IPS-11a (cell line): Measurements from ENCODE around the gene UAP1L1.
A peak's percentile ranks its signal among the peaks of the same experiment; 100 is the strongest.

Experiments
- H3K4me3 ChIP-seq: one replicate; pipeline ENCODE4 v1.5.1; 2013; ENCODE audit warnings: low read depth, low read length, control low read depth

Gene UAP1L1

DNA sequence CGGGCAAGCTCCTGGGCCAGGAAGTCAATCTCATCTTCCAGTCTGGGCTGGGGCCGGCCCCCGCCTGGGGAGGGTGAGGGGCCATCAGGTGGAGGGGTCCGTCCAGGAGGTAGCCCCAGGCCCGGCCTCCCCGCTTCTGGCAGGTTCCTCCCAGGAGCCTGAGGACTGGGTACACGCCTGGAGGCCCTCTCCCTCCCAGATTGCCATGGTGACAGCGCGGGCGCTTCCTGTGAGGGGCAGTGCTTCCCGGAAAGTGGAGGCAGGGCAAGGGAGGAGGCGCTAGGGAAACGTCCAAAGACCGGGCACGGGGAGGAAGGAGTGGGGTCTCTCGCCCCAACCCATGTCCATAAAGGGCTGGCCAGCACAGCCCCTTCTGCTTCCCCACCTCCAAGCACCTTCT lies 36.2 kb upstream of the UAP1L1 start:
- H3K4me3 ChIP-seq = no peak overlapping the region

DNA sequence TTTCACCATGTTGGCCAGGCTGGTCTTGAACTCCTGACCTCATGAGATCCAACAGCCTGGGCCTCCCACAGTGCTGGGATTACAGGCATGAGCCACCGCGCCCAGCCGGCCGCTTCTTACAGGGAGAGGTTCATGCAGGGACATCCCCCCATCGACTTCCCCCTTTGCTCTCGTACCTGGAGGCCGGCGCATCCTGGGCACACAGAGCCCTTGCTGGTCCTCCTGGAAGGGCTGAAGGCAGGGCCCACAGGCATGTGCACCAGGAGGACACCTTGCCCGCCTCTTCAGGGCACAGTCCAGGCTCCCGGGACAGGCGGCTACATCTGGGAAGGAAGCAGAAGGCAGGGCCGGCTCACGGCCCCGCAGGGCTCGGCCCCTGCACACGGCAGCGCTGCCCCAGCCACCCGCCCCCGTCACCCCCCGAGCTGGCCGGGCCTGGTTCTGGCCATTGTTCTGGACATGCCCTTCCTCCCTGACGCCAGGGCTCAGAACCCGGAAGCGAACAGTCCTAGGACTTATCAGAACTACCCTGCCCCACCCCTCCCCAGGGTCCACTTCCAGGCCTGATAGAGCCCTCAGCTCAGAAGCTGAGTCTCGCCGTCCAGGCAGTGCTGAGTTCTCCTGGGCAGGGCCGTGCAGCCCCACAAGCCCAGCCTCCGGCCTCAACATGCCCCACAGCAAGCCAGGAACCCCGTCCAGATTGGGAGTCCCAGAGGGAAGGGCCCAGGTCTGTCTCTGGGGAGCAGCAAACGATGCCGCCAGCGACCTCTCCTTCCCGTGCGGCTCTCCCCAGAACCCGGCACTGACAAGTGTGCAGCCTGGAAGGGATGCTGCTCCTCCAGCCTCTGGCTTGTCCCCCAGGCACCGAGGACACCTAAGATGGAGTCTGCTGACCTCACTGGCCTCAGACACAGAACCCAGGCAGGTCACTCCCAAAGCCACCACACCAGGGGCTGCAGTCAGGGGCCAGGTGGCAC lies 34.3 kb upstream of the UAP1L1 start:
- H3K4me3 ChIP-seq = no peak overlapping the region

DNA sequence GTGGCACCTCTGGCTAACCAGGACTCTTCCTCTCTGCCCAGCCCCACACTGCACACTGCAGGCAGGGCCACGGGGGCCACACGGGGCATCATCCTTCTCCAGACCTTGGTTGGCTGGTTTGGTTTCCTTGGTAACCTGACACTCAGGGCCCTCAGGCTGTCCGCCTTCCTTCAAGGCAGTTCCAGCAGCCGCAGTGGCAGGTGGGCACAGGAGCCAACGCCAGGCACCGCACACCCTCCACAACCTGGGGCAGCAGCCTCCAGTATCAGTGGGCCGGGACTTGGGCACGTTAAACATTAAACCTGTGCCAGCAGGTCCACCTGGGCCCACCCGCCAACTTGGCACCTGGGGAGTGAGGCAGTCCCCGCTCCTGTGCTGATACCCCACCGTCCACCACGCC lies 33.3 kb upstream of the UAP1L1 start:
- no peak overlapping the region for H3K4me3 ChIP-seq

DNA sequence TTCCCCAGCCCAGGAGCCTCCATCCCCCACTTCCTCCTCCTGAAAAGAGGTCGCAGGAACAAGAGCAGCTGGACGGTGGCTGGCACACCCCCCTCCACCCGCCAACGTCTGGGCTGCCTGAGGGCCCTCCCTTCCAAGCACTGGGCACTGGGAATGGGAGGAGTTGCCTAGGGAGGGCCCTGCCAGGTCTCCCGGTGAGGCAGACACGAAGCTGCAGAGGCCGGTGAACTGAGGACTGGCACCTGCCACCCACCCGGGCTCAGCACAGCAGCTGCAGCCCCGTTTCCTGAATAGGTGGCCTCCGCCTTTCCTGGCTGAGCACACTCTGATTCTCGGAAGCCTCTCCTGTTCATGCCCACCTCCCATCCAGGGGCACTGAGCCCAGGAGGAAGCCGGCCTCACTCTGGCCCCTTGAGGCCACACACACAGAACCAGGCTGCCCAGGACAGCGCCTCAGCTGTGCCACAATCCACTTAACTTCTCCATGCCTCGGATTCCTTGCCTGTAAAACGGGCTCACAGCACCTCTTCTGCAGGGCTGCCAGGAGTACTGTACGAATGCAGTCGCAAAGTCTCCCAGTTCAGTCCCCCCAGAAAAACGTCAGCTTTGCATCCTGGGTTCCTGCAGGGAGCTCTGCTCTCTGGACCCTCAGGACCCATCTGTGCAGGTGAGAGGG lies 32.7 kb upstream of the UAP1L1 start:
- peak overlapping the region; percentile 15 for H3K4me3 ChIP-seq

DNA sequence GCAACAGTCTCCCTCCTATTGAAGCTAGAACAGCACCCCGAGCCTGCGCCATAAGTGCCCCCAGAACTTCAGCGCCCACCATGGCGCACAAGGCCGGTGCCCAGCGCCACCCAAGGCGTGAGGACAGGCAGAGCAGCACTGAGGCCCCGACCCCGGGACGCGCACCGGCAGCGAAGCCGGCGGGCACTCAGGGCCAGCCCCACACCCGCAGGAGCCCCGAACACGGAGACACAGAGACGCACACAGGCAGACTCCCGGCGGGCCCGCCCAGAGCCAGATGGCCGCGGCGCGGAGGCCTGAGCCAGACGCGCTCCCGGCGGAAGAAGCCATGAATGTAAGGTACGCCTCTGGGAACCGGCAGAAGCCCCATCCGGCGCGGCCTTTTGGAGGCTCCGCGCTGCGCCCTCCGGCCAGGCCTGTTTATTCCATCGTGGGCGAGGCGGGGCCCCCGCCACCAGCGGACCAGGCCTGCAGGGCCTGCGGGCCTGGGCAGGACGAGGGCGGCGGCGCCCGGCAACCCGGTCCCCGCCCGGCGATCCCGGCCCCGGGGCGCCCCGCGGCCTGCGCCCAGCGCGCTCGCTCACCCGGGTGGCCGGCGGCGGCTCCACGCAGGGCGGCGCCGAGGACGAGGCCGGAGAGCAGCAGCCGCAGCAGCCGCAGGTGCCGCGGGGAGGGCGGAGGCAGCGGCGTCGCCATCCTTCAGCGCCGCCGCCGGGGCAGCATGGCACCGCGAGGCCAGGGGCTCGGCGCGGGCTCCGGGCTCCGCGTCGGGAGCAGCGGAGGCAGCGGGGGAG lies 31.8 kb upstream of the UAP1L1 start:
- H3K4me3 ChIP-seq = peak overlapping the region; percentile 48

DNA sequence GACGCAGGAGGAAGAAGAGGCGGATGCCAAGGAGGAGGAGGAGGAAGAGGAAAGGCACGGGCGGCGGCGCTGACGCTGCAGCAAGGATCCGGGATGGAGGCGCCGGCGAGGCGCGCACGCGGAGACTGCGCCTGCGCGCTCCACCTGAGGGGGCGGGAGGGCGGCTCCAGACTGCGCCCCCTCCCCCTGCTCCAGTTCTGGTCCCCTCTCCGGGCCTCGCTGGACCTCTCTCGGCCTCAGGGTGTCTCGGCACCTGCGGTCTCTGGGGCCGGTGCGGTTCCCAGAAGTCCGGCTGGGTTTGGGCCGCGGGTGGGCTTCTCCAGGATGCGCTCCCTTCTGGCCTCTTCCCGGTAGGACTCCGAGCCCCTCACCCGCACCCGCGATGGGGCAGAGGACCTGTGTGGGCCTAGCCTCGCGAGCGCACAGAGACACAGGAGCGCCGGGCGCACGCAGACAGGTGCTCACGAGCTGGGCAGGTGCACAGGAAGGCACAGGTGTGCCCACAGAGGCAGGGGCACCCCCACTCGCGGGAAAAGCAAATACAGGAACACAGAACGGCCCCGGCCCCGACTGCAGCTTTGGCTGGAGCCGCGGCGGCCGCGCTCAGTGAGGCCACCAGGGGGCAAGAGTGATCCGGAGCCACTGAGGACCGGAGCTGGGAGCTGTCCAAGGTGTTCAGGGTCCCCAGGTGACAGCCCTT lies 31.1 kb upstream of the UAP1L1 start, which contains the start of gene NPDC1:
Gene NPDC1 (minus strand): TSS at position 90 of the 700 bp plus-strand sequence. CDS start 188 bp downstream, outside the sequence.
- H3K4me3 ChIP-seq = peak within 1 kb of the TSS; percentile 48

DNA sequence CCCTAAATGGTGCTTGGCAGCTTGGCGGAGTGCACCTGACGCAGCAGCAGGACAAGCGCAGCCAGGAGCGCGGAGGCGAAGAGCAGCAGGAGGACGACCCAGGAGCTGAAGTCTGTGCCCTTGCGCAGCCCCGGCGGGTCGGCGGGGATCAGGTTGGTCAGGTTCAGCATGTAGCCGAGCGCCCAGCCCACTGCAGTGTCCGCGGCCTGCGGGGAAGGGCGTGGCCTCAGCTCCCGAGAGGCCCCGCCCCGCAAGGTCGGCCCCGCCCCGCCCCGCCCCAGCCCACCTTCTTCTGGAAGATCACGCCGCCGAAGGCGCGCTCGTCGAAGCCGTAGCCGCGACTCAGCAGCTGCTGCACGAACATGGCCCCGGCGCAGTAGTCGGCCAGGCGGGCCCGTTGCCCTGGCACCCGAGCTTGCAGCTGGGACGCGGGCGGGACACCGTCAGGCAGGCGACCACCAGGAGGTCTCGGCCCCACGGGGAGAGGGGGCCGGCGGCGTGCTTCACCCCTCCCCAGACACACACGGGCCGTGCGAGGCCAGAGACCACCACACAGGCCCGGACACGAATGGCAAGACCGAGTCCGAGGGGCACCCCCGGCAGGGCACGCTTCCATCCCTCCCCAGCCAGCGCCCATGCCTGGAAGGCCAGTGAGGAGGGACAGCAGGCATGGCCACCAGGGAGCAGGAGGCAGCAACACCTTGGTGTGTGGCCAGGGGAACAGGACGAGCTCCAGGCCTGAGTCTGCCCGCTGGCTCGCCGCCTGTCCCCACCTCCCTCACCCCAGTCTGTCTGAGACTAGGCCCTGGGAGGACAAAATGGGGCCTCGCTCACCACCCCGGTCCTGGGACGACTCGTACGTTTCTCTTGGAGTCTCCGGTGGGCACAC lies 28.4 kb upstream of the UAP1L1 start:
- H3K4me3 ChIP-seq = no peak overlapping the region

DNA sequence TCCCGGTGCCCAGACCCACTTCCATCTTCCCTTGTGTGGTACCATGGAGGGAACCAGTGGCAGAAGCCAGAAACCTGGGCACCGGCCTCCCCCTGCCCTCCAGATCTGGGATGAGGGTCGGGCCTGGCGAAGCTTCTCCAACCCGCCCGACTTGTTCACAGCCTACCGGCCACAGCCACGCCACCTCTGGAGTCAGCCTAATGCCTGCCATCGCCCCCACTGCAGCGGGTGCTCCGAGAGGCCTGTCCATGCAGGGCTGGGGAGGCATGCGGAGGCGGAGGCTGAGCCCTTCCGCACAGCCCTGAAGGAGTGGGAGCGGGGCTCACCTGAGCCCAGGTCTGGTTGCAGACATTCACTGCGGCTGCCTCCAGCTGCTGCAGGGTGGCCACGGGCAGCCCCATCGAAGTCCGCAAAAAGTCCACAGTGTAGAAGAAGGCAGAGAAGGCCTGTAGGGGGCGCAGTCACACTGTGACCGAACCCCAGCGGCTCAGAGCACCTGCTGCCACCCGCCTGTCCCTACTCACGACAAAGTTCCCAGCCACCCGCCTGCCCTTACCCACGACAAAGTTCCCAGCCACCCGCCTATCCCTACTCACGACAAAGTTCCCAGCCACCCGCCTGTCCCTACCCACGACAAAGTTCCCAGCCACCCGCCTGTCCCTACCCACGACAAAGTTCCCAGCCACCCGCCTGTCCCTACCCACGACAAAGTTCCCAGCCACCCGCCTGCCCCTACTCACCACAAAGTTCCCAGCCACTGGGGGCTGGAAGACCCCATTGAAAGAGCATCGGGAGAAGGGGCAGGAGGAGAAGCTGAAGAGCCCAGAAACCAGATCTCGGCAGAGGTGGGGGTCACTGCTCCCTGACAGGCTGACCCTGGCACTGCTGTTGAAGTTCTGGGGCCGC lies 27.5 kb upstream of the UAP1L1 start:
- no peak overlapping the region for H3K4me3 ChIP-seq

DNA sequence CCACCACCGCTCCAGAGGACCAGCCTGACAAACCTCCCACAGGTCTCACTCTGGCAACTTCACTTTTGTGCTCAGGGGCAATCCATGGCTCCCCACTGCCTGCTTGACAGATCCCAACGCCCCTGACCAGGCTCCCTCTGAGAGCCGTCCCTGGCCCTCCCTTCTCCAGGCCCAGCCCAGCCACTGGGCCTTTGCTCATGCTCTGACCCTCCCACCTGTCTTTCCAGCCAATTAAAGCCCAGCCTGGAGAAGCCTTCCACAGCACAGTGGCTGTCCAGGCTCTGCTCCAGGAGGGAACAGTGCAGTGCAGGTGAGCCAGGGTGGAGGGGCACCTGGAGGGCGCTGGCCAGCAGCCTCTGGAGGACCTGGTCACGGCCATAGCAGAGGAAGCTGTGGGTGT lies 26.7 kb upstream of the UAP1L1 start:
- no peak overlapping the region for H3K4me3 ChIP-seq

DNA sequence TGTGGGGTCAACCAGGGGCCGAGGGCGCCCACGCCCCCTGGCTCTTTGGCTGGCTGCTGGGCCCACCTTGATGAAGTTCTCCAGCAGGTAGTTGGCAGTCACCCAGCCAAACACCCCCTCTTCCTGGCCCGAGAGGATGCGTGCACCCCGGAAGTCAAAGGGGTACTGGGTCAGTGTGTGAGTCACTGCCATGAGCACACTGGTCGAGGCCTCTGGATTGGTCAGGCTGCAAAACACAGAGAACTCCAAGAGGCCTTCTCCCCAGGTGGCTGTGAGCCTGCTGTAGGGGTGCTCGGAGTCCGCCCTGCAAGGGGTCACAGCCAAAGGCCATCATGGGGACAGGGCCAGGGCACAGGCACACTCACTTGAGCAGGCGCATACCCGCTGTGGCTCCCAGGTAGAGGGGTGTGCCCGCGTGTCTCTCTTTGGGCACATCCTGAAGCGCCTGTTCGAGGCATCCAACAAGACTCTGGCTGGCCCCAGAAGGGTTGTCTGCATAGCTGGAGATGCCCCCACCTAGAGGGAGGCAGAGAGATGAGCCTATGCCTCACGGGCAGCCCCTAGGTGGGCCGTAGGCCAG lies 26.1 kb upstream of the UAP1L1 start:
- H3K4me3 ChIP-seq = no peak overlapping the region

DNA sequence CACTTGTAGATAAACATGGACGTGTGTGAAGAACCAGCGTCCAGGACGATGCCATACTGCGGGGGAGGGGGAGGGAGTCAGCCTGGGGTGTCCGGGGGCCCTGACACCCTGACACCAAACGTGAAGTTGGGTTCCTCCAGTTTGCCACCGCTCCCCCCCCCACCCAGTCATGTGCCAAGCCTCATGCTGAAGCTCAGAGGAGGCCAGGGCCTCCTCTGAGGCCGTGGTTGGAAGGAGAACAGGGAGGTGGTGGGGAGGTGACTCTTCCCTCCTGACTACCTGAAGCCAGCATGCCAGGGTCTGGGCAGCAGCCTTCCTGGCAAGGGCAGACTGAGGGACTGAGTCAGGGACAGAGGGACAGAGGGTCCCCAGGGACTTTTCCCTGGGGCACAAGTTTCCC lies 25.0 kb upstream of the UAP1L1 start:
- no peak overlapping the region for H3K4me3 ChIP-seq

DNA sequence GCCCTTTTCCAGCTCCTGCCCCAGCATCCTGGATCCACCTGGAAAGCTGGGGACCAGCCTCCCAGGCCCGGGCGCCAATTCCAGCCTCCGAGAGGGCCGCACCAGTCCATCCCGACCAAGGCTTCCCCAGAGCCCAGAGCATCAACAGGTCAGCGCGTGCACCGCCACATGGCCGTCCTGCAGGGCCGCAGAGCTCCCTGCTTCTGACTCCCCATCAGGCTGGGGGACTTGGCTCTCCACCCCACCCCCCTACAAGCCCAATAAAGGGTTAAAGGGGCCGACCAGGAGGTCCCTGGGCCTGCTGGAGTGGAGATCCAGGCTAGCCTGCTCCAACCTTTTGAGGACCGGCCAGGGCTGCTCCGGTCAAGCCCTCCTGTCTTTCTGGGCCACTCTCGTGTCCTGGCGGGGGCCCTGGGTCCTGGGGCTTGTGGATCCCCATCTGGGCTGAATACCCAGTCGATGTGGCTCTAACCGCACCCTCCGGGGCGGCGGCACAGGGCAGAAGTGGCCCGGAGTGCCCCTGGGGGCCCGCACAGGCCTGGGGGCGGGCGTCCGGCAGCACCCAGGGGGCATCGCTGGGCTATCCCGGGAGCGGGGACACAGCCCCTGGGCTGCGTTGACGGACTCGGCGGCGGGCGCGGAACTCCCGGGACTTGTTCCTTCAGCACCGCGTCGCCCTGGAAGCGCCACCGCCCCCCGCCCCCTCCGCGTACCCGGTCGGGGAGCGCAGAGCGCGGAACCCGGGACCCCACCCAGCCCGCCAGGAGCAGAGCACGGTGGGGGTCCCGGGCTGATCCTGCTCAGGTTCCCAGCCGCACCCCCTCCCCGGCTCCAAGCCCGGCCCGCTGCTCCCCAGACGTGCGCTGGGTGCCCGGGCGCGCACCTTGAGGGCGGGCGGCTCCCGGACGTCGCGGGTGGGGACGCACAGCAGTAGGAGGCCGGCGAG lies 24.0 kb upstream of the UAP1L1 start:
- H3K4me3 ChIP-seq = peak overlapping the region; percentile 30

DNA sequence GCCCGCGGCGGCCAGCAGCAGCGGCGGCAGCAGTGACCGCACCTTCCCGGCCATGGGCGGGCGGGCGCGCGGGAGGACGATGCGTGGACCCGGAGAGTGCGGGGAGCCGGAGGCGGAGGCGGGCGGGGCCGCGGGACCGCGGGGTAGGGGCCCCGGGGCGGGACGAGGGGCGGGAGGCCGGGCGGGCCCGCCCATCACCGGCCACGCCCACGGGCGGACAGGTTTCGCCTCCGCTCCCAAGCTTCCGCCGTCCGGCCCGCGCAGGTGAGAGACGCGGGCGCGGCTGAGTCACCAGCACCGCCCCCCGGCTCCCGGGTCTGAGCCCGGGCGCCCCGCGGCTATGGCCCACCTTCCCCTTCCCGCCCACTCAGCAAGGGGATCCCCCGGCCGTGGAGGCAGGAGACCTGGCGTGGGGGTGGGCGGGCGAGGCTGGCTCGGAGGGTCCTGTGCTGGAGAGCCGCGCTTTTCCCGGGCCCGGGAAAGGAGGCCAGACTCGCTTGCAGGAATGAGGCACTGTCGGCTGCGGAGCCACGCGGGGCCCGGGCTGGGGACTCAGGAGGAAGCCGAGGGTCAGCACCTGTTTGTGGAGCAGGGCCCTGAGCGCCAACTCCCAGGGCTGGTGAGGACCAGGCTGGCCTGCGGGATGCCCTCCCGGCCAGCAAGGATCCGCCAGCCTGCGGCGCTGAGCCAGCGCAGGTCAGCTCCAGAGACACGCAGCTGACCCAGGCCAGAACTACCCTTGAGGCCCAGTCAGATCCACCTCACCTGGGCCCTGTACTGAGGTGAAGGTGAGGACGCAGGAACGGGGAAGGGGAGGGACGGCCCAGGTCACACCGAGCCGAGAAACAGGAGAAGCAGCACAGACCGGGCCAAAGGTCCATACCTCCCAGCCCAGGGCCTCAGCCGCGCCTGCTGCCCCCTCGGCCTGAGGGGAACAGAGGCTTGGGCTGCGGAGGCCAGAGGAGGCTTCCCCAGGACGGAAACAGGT lies 23.1 kb upstream of the UAP1L1 start, which contains the start of gene ENTPD2:
Gene ENTPD2 (minus strand): TSS at position 118 of the 988 bp plus-strand sequence. CDS start 64 bp downstream, at position 54.
- peak within 1 kb of the TSS; percentile 30 for H3K4me3 ChIP-seq

DNA sequence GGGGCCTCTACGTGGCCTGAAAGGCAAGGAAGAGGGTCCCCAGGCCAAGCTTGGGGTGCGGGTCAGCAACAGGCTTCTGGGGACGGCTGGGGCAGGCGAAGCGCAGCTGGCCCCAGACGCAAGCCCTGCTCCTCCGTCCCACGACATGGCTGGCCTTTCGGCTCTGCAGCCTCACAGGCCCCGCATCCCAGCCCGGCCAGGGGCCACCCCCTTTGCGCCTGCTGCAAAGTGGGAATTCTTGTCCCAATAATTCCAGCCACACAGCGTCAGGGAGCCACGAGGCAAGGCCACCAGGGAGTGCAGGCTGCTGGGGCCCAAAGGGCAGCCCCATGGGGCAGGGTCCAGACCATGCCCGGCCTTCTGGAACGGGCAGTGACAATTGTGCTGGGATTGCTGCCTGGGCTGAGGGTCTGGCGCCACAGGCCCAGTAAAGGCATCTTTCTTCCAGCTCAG lies 22.4 kb upstream of the UAP1L1 start:
- H3K4me3 ChIP-seq = no peak overlapping the region
